ENCODE results near the gene EIF2AK2.
"Not testable (repeated sequence)": the region's sequence is repeated elsewhere in the genome, so short reads cannot be mapped to it uniquely, and the experiment has no call there.

The EIF2AK2 gene

GRCh38 chr2:37156857-37157714 is at the start of gene EIF2AK2:
Gene EIF2AK2 (minus strand): TSS chr2:37156980. CDS start chr2:37147806, 9,174 bp downstream.
- DNase-seq (ENCODE audit: low spot score), result peak; percentile 68

GRCh38 chr2:37205689-37206341 is 49.0 kb upstream of the EIF2AK2 start:
- no peak for DNase-seq (ENCODE audit: low spot score)

GRCh38 chr2:37205071-37205661 is 48.4 kb upstream of the EIF2AK2 start:
- not testable (repeated sequence) for DNase-seq (ENCODE audit: low spot score)

GRCh38 chr2:37203708-37204107 is 46.9 kb upstream of the EIF2AK2 start:
- DNase-seq (ENCODE audit: low spot score), result no peak

GRCh38 chr2:37201766-37202165 is 45.0 kb upstream of the EIF2AK2 start:
- DNase-seq (ENCODE audit: low spot score), result no peak

- no peak for DNase-seq (ENCODE audit: low spot score)
Measured at GRCh38 chr2:37201208-37201607, 44.4 kb upstream of the EIF2AK2 start.

- DNase-seq (ENCODE audit: low spot score), result no peak
Measured at GRCh38 chr2:37198681-37199065, 41.9 kb upstream of the EIF2AK2 start.

- DNase-seq (ENCODE audit: low spot score), result peak; percentile 77
Measured at GRCh38 chr2:37196320-37197195, 39.8 kb upstream of the EIF2AK2 start, which contains the start of gene CEBPZOS. Gene CEBPZOS (plus strand): TSS chr2:37196496. CDS start chr2:37199705, 3,209 bp downstream.

GRCh38 chr2:37195862-37196319 is 39.1 kb upstream of the EIF2AK2 start:
- not testable (repeated sequence) for DNase-seq (ENCODE audit: low spot score)

GRCh38 chr2:37192551-37192950 is 35.8 kb upstream of the EIF2AK2 start:
- no peak for DNase-seq (ENCODE audit: low spot score)

GRCh38 chr2:37191747-37192146 is 35.0 kb upstream of the EIF2AK2 start:
- DNase-seq (ENCODE audit: low spot score), result no peak

- no peak for DNase-seq (ENCODE audit: low spot score)
Measured at GRCh38 chr2:37191253-37191652, 34.5 kb upstream of the EIF2AK2 start.

- no peak for DNase-seq (ENCODE audit: low spot score)
Measured at GRCh38 chr2:37190290-37190689, 33.5 kb upstream of the EIF2AK2 start.

- DNase-seq (ENCODE audit: low spot score), result no peak
Measured at GRCh38 chr2:37189452-37190153, 32.8 kb upstream of the EIF2AK2 start.

- DNase-seq (ENCODE audit: low spot score), result no peak
Measured at GRCh38 chr2:37188570-37188969, 31.8 kb upstream of the EIF2AK2 start, which contains the start of gene SULT6B1. Gene SULT6B1 (minus strand): TSS chr2:37188670. CDS start chr2:37188640, 30 bp downstream.

GRCh38 chr2:37181726-37182684 is 25.2 kb upstream of the EIF2AK2 start:
- DNase-seq (ENCODE audit: low spot score), result no peak

- no peak for DNase-seq (ENCODE audit: low spot score)
Measured at GRCh38 chr2:37180640-37181039, 23.9 kb upstream of the EIF2AK2 start.

GRCh38 chr2:37180006-37180639 is 23.3 kb upstream of the EIF2AK2 start:
- no peak for DNase-seq (ENCODE audit: low spot score)

GRCh38 chr2:37173741-37174140 is 17.0 kb upstream of the EIF2AK2 start:
- no peak for DNase-seq (ENCODE audit: low spot score)

Data from globus pallidus (tissue), 1 donor.